ENCODE measurements around the gene RAB21. TPM values are rescaled to one million over a fixed set of nuclear protein-coding genes. Genes with fewer than 3 reads are reported as not detected.

Gene RAB21
- total and polyA plus RNA-seq, 2 of the 13 experiments (the other 11 are each of a cell fraction or from before 2014, with no cell fraction given) = 4.4 to 50.9 TPM

- TF ChIP-seq POGK (CRISPR knock-in tag; conservative IDR thresholded peaks at IDR 0.05) (no peak), ZNF274 (CRISPR knock-in tag; IDR thresholded peaks at IDR 0.05) (peak; percentile 88), TFAP4 (IDR thresholded peaks at IDR 0.05; ENCODE audit: borderline replicate concordance, low read depth) (no peak; the same call in 1 of the 2 replicates), HNRNPL (IDR thresholded peaks at IDR 0.05; ENCODE audit: low read depth, low read length) (peak; percentile 70; the same call in 1 of the 2 replicates), SIX1 (CRISPR knock-in tag; IDR thresholded peaks at IDR 0.05; ENCODE audit: borderline replicate concordance) (0 out of 2 replicates have a peak, but pooled peaks have one; percentile 10), DZIP1 (CRISPR knock-in tag; IDR thresholded peaks at IDR 0.05) (no peak), MNT (IDR thresholded peaks at IDR 0.05) (peak; percentile 68), ZNF567 (CRISPR knock-in tag; IDR thresholded peaks at IDR 0.05; ENCODE audit: borderline replicate concordance) (0 out of 2 replicates have a peak, but pooled peaks have one; percentile 63), ZNF256 (CRISPR knock-in tag; conservative IDR thresholded peaks at IDR 0.05) (peak; percentile 87; the same call in 1 of the 2 replicates), ATF7-NPFF (CRISPR knock-in tag; IDR thresholded peaks at IDR 0.05; ENCODE audit: low read depth) (0 out of 2 replicates have a peak, but pooled peaks have one; percentile 29), KAT8 (CRISPR knock-in tag; IDR thresholded peaks at IDR 0.05) (peak; percentile 92), SOX5 (CRISPR knock-in tag; IDR thresholded peaks at IDR 0.05; ENCODE audit: borderline replicate concordance) (peak; percentile 63; the same call in 1 of the 2 replicates), RFXANK (CRISPR knock-in tag; IDR thresholded peaks at IDR 0.05) (no peak), RERE (CRISPR knock-in tag; IDR thresholded peaks at IDR 0.05; ENCODE audit: low read depth) (peak; percentile 17; the same call in 1 of the 2 replicates), ZNF83 (CRISPR knock-in tag; IDR thresholded peaks at IDR 0.05; ENCODE audit: borderline replicate concordance) (no peak), YEATS2 (CRISPR knock-in tag; IDR thresholded peaks at IDR 0.05; ENCODE audit: borderline replicate concordance) (peak; percentile 79; the same call in 1 of the 2 replicates)
Measured at GRCh38 chr12:71754461-71755145, at the start of gene RAB21 (continued).

Measured in HepG2 (cell line).